IPS-18a (cell line): Measurements from ENCODE around the gene COL9A3.

Experiments
- H3K27ac ChIP-seq: one replicate; pipeline ENCODE4 v1.5.1; 2013; ENCODE audit warnings: low read length
- H3K27me3 ChIP-seq: one replicate; pipeline ENCODE4 v1.6.1; 2013; ENCODE audit warnings: mild to moderate bottlenecking, low read length; ENCODE audit not compliant: control insufficient read depth, insufficient read depth
- H3K36me3 ChIP-seq: one replicate; pipeline ENCODE4 v1.6.1; 2013; ENCODE audit warnings: low read depth, low read length; ENCODE audit not compliant: control insufficient read depth
- H3K4me1 ChIP-seq: one replicate; pipeline ENCODE4 v1.6.1; 2013; ENCODE audit warnings: low read depth, low read length; ENCODE audit not compliant: control insufficient read depth
- H3K4me3 ChIP-seq: one replicate; pipeline ENCODE4 v1.5.1; 2013; ENCODE audit warnings: low read length
- H3K9ac ChIP-seq: one replicate; pipeline ENCODE4 v1.6.1; 2013; ENCODE audit warnings: mild to moderate bottlenecking, low read length, moderate library complexity
- H3K9me3 ChIP-seq: one replicate; pipeline ENCODE4 v1.6.1; 2013; ENCODE audit warnings: low read depth, low read length; ENCODE audit not compliant: control insufficient read depth

The COL9A3 gene

DNA sequence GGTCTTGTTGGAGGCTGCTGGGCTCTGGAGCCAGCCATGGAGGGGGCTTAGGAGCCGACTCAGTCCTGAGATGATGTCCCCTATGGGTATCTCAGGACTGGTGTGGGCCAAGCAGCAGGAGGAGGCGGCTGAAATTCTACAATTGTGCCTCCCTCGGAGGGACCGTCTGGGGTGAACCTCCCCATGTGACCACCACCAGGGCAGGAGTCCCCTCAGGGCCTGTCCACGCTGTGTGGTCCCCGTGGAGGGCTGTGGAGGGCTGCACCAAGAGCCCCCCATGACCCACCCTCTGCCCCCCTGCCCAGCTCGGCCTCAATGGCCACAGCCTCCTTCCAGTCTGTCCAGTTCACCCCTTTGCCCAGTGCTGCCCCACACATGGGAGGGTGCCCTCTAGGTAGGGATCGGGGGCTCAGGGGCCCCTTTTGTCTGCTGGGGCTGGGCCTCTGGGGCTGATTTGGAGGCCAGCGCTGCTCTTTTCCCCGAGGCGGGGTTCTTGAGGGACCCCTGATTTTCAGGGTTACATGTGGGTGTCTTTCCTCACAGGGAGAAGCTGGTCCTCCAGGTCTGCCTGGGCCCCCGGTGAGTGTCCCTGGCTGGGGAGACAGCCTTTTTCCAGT lies 1.2 kb downstream of the COL9A3 start:
- H3K9me3 ChIP-seq: no peaks in the 10 kb centered on the region
- H3K27ac ChIP-seq: no peak overlapping the region
- H3K27me3 ChIP-seq: peaks cover 24% of the 10 kb centered on the region
- H3K36me3 ChIP-seq: no peaks in the 10 kb centered on the region
- no peak overlapping the region for H3K9ac ChIP-seq
- H3K4me1 ChIP-seq: peaks cover 14% of the 10 kb centered on the region
- H3K4me3 ChIP-seq: peak overlapping the region; percentile 42

DNA sequence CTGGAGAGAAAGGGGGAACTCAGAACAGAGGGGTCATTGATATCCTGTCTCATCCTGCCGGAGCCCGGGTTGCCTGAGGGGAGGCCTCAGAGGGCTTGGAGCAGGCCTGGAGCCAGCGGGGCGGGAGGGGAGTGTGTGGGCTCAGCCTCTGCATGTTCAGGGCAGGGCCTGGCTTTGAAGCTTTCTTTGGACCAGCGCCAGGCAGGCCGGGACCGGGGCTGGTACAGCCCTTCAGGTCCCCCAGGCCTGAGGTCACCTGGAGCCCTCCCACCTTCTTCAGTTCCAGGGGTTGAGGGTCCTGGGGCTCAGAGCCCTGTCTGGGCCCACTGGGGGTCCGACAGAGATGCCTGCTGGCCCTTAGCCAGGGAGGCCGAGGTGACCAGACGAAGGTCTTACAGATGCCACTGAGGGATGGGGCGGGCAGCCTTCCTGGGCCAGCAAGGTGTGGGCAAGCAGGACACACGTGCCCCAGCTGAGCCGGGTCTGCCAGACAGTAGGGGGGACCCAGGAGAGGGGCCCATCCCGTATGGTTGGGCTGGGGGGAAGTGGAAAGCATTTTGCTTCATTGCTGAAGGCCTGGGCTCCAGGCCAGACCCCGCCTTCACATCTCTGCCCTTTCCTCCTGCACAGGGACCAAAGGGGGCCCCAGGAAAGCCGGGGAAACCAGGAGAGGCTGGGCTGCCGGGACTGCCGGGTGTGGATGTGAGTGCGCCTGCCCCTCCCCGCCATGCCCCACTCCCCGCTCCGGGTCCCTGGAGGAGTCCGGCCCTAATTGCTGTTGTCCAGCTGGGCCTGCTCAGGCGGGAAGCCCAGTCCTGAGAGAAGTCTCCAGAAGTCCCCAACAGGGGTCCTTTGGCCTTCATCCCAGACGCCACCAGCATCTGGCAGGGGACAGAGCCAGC lies 2.0 kb downstream of the COL9A3 start:
- H3K4me3 ChIP-seq: no peak overlapping the region
- no peak overlapping the region for H3K27ac ChIP-seq
- peaks cover 24% of the 10 kb centered on the region for H3K27me3 ChIP-seq
- H3K36me3 ChIP-seq: no peaks in the 10 kb centered on the region
- no peak overlapping the region for H3K9ac ChIP-seq
- peaks cover 20% of the 10 kb centered on the region for H3K4me1 ChIP-seq
- H3K9me3 ChIP-seq: no peaks in the 10 kb centered on the region

DNA sequence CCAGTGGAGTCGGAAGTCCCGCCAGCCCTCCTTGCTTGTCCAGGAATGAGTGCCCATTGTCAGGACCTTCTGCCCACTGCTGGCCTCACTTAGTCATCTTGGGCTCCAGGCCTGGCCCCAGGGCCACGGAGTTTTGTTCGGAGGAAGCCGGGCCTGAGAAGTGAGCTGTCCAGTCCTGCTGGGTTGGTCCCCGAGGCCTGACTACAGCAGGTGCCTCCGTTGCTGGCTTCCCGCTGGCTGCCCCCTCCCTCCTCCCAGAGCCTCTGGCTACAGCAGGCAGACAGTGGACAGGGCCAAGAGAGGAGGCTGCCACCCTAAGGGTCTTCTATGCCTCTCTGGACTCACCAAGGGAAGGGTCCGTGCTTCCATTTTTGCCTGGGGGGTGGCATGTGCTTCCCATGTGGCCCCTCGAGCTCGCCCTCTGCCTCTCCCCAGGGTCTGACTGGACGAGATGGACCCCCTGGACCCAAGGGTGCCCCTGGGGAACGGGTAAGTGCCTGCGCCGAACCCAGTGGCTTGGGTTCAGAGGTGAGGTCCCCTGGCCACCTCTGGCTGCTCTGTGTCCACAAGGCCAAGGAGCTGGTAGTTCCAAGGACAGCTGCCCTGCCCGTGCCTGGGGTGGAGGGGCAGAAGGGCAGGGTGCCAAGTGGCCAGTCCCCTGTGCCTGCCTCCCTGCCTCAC lies 2.8 kb downstream of the COL9A3 start:
- H3K9ac ChIP-seq: no peak overlapping the region
- H3K27me3 ChIP-seq: peaks cover 24% of the 10 kb centered on the region
- no peak overlapping the region for H3K27ac ChIP-seq
- no peaks in the 10 kb centered on the region for H3K36me3 ChIP-seq
- H3K4me1 ChIP-seq: peaks cover 24% of the 10 kb centered on the region
- no peaks in the 10 kb centered on the region for H3K9me3 ChIP-seq
- no peak overlapping the region for H3K4me3 ChIP-seq

DNA sequence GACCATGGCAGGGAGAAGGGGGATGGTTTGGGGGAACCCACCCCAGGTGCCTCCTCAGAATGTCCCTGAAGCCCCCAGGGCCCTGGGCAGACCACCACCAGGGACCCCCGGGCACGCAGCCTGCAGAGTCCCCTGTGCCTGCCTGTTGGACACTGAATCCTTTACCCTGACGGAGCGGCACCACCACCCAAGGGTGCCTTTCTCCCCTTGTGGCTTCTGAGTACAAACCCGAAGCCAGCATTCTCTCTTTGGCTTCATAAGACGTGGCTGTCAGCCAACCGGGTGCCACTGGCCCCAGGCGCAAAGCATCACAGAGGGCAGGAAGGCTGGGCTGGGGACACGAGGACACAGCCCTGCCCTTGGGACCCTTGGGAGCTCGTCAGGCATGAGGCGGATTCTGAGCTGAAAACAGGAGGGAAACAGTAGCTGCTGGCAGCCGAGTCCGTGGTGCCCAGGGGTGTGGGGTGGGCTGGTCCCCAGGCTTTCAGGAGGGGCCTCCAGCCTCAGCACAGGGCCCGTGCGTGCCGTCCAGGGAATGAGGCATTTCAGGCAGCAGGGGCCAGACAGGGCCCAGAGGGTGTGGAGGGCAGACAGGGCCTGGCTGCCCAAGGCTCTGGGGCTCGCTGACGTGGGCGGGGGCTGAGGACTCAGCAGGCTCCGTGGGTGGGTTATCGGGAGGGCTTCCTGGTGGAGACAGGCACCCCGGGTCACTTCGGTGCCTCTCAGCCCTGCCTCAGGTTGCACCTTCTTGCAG lies 3.5 kb downstream of the COL9A3 start:
- no peak overlapping the region for H3K9ac ChIP-seq
- H3K27me3 ChIP-seq: peaks cover 24% of the 10 kb centered on the region
- H3K27ac ChIP-seq: no peak overlapping the region
- H3K4me1 ChIP-seq: peaks cover 19% of the 10 kb centered on the region
- no peaks in the 10 kb centered on the region for H3K9me3 ChIP-seq
- no peak overlapping the region for H3K4me3 ChIP-seq
- H3K36me3 ChIP-seq: no peaks in the 10 kb centered on the region

DNA sequence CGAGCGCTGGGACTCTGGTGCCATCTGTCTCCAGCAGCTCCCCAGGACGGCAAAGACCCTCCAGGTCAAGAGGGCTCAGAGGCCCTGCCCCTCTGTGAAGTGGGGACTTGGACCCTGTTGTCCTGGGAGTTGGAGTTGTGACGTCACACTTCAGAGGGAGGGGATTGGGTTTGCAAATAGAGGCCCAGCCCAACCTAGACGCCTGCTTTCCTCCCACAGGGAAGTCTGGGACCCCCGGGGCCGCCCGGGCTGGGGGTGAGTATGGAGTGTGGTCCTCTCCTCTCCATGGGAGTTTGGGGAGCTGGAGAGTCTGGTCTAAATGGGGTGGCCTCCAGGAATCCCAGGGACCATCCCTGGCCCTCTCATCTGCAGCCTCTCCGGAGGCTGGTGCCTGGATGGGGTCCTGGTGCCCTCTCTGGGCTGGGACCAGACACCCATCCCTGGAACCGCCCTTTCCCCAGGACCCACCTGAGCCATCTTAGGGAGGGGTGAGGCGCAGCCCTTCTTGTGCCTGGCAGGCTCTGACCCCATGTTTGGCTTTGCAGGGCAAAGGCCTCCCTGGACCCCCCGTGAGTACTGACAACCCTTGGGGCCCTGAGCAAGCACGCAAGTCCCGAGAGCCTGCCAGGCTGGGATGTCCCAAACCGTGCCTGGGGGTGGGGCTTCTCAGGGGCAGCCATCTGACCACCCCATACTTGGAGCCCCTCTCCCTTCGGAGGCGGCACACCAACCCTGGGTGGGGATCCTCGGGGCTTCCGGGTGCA lies 4.3 kb downstream of the COL9A3 start:
- Histone ChIP-seq H3K9me3 (no peaks in the 10 kb centered on the region), H3K36me3 (no peaks in the 10 kb centered on the region), H3K9ac (no peak overlapping the region), H3K4me1 (peaks cover 14% of the 10 kb centered on the region), H3K4me3 (no peak overlapping the region), H3K27me3 (peaks cover 17% of the 10 kb centered on the region), H3K27ac (no peak overlapping the region)

DNA sequence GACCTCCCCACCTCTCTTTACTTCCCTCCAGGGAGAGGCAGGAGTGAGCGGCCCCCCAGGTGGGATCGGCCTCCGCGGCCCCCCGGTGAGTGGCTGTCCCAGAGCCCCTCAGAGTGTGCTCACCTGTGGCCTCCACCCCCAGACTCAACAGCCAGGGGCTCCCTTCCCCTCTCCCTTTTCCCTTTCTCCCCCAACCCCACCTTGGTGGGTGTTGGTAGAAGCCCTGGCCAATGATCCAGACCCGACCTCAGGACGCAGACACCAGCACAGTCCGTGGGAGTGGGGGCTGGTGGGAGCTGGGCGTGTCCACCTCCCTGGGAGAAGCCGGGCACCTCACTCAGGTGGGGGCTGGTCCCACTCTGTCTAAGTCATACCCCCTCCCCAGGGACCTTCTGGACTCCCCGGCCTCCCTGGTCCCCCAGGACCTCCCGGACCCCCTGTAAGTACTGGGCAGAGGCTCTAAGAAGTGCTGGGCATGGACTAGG lies 4.9 kb downstream of the COL9A3 start:
- Histone ChIP-seq H3K9me3 (no peaks in the 10 kb centered on the region), H3K36me3 (no peaks in the 10 kb centered on the region), H3K4me1 (peaks cover 14% of the 10 kb centered on the region), H3K27me3 (peaks cover 12% of the 10 kb centered on the region), H3K4me3 (no peak overlapping the region), H3K9ac (no peak overlapping the region), H3K27ac (no peak overlapping the region)

DNA sequence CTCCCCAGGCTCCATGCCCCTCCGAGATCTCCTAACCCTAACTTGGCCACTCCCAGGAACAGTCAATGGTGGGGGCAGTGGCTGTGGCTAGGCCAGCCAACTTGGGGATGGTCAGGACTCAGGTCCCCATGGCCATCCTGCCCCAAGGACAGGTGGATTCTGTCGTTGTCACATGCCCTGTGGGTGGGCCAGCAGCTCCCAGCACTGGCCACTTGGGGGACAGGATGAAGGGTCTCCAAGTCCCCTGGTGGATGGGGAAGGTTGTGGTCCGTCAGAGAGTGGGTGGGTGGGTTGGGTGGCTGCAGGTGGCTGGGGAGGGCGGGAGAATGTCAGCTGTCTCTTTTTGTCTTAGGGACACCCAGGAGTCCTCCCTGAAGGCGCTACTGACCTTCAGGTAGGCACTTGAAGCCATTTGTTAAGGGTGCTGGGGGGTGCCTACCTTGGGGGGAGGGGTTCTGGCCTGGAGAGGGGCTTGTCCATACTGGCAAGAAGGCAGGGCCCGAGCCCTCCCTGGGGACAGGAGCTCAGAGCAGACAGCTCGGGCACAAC lies 5.5 kb downstream of the COL9A3 start:
- Histone ChIP-seq H3K9ac (no peak overlapping the region), H3K36me3 (no peaks in the 10 kb centered on the region), H3K9me3 (no peaks in the 10 kb centered on the region), H3K4me3 (no peak overlapping the region), H3K27ac (no peak overlapping the region), H3K4me1 (peaks cover 14% of the 10 kb centered on the region), H3K27me3 (peaks cover 9% of the 10 kb centered on the region)

DNA sequence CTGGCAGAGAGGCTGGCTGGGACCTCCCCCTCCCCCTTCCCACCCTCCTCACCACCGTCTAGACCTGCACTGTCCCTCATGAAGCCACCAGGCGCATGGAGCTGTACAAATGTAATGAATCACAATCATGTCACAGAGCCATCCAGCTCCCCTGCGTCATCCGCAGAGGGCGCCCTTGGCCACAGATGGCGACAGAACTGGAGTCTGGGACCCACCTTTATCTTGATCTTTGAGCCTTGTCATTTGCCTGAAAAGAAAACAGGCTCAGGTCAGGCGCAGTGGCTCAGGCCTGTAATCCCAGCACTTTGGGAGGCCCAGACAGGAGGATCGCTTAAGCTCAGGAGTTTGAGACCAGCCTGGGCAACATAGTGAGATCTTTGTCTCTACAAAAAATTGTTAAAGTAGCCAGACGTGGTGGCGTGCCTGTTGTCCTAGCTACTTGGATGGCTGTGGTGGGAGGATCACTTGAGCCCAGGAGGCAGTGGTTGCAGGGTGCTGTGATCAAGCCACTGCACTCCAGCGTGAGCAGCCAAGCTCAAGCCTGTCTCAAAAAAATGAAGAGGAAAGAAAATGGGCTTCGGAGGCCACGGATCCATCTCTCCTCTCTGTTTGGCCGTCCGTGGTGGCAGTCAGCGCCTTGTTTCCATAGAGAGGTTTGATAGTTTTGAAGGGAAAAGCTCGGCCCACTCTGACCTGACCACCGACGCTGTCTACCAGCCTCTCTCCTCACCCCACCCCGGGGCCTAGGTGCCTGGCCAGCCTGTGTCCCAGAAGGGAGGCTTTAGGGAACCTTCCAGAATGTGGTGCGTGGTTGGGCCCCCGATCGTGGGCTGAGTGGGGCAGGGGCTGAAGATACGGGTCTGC lies 6.2 kb downstream of the COL9A3 start:
- Histone ChIP-seq H3K27ac (no peak overlapping the region), H3K4me1 (peaks cover 14% of the 10 kb centered on the region), H3K9me3 (no peaks in the 10 kb centered on the region), H3K4me3 (no peak overlapping the region), H3K27me3 (peaks cover 2% of the 10 kb centered on the region), H3K9ac (no peak overlapping the region), H3K36me3 (peaks cover 5% of the 10 kb centered on the region)

DNA sequence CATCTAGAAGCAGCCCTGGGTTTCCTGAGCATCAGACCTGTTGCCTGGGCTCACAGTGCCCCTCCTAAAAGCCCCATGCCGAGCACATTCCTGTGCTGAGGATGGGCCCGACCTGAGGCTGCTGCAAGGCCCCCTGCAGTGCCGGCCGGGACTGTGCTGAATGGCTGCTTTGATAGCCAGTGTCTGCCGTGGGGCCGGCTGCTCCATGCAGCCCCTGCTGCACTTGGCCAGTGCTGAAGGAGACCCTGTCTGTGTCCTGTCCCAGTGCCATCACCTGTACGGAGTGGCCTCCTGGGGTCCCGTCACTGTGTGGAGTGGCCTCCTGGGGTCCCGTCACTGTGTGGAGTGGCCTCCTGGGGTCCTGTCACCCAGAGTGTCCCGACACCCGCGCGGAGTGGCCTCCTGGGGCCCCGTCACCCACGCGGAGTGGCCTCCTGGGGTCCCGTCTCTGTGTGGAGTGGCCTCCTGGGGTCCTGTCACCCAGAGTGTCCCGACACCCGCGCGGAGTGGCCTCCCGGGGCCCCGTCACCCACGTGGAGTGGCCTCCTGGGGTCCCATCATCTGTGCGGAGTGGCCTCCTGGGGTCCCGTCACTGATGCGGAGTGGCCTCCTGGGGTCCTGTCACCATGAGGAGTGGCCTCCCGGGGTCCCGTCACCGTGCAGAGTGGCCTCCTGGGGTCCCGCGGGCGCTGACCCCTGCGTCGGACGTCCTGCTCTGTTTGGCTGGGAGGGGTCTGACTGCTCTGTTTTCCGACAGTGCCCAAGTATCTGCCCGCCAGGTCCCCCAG lies 7.0 kb downstream of the COL9A3 start:
- no peak overlapping the region for H3K9ac ChIP-seq
- H3K9me3 ChIP-seq: no peaks in the 10 kb centered on the region
- H3K27me3 ChIP-seq: no peaks in the 10 kb centered on the region
- no peak overlapping the region for H3K27ac ChIP-seq
- peaks cover 5% of the 10 kb centered on the region for H3K36me3 ChIP-seq
- H3K4me1 ChIP-seq: peaks cover 14% of the 10 kb centered on the region
- H3K4me3 ChIP-seq: no peak overlapping the region
